Skin of body (tissue), 2 donors: ENCODE results near the gene MPHOSPH8. TPM values are rescaled to one million over a fixed set of nuclear protein-coding genes. Genes with fewer than 3 reads are reported as not detected.
"Not testable (repeated sequence)": the region's sequence is repeated elsewhere in the genome, so short reads cannot be mapped to it uniquely, and the experiment has no call there.

Experiments
- DNase-seq: peaks from one replicate; lab custom pipeline; 2025; lab: John Stamatoyannopoulos, UW
- total RNA-seq: library from RNA; depleted of rRNA; stranded (reverse); fragments of >200 nt; gene quantifications from one replicate; pipeline ENCODE4 v1.2.3, GENCODE V29; 2014

MPHOSPH8 gene
- total RNA-seq, 1 donor from 2014 or later, result 29.6 TPM

GRCh38 chr13:19680751-19681150 is 47.3 kb downstream of the MPHOSPH8 start:
- DNase-seq, result no peak

GRCh38 chr13:19681517-19681916 is 48.1 kb downstream of the MPHOSPH8 start:
- no peak for DNase-seq

GRCh38 chr13:19685034-19685433 is 51.6 kb downstream of the MPHOSPH8 start:
- DNase-seq, result no peak

- no peak for DNase-seq
These were observed 52.0 kb downstream of the MPHOSPH8 start for GRCh38 chr13:19685437-19685836.

GRCh38 chr13:19691447-19691846 is 58.0 kb downstream of the MPHOSPH8 start:
- not testable (repeated sequence) for DNase-seq

GRCh38 chr13:19695428-19695827 is 62.0 kb downstream of the MPHOSPH8 start:
- DNase-seq, result no peak

GRCh38 chr13:19695829-19696228 is 62.4 kb downstream of the MPHOSPH8 start:
- no peak for DNase-seq

GRCh38 chr13:19700963-19701362 is 67.5 kb downstream of the MPHOSPH8 start:
- DNase-seq, result not testable (repeated sequence)

- DNase-seq, result not testable (repeated sequence)
These were observed 68.2 kb downstream of the MPHOSPH8 start for GRCh38 chr13:19701619-19702018.

GRCh38 chr13:19704256-19704655 is 70.8 kb downstream of the MPHOSPH8 start:
- not testable (repeated sequence) for DNase-seq

- not testable (repeated sequence) for DNase-seq
These were observed 75.6 kb downstream of the MPHOSPH8 start for GRCh38 chr13:19709039-19709438.

- DNase-seq, result not testable (repeated sequence)
These were observed 76.3 kb downstream of the MPHOSPH8 start for GRCh38 chr13:19709782-19710181.

- no peak for DNase-seq
These were observed 79.9 kb downstream of the MPHOSPH8 start for GRCh38 chr13:19713186-19713965.

GRCh38 chr13:19720039-19720438 is 86.6 kb downstream of the MPHOSPH8 start:
- no peak for DNase-seq

Other genes starting within 250 kb of the MPHOSPH8 start
- gene TPTE2, start 72.1 kb upstream of the MPHOSPH8 start, total RNA-seq, result not detected
- 56.7 TPM for gene PSPC1, start 149.3 kb downstream of the MPHOSPH8 start, total RNA-seq
- 26.1 TPM for gene ZMYM5, start 230.0 kb downstream of the MPHOSPH8 start, total RNA-seq